CD4-positive, alpha-beta T cell treated with Interleukin-15 for 1 hour (primary cell): ENCODE data around the gene MYL10.
"Not testable (repeated sequence)": the region's sequence is repeated elsewhere in the genome, so short reads cannot be mapped to it uniquely, and the experiment has no call there.

ENCODE experiments used
- DNase-seq: peaks from one replicate; pipeline ENCODE4 v3.0.0-alpha.2; 2020

The MYL10 gene

GRCh38 chr7:101650579-101651081 is 21.5 kb upstream of the MYL10 start:
- DNase-seq = no peak

- not testable (repeated sequence) for DNase-seq
These were observed 18.8 kb upstream of the MYL10 start for GRCh38 chr7:101647876-101648275.

- no peak for DNase-seq
These were observed 16.9 kb upstream of the MYL10 start for GRCh38 chr7:101645951-101646350.

- DNase-seq = no peak
These were observed 15.8 kb upstream of the MYL10 start for GRCh38 chr7:101644879-101645278.

GRCh38 chr7:101639127-101639526 is 10.0 kb upstream of the MYL10 start:
- DNase-seq = not testable (repeated sequence)

DNA sequence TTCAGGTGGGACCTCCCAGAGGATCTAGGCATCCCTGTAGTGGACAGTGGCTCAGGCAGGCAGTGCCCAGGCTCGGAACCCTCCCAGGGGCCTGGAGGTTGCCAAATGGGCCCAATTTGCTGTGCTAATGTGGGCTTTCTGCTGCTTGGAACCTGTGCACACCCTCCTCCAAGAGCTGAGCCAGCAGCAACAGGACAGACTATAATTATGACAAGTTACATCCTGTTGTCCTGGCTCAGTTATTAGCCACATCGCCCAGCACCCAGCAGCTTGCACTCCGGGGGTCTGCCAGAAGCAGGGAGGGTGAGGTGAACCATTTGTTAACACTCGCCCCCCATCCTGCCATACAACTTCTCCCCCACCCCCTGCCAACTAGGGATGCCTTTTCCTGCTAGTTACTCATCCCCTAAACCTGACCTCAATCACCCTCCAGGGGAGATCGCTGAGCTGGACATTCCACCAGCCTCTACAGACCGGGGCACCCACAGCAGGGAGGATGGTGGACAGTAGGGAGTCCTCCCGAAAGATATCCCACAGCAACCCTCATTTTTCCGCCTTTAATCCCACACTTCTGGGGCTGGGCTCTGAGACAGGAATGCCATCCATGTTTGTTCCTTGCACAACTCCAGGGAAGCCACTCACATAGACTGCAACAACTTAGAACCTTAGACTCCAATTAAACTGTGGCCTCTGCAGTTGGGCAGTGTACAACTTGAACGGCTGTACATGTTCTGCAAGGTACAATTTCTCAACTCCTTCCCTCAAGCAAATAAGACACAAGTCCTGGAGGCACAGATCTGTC is 7.9 kb upstream of the MYL10 start:
- DNase-seq = no peak

DNA sequence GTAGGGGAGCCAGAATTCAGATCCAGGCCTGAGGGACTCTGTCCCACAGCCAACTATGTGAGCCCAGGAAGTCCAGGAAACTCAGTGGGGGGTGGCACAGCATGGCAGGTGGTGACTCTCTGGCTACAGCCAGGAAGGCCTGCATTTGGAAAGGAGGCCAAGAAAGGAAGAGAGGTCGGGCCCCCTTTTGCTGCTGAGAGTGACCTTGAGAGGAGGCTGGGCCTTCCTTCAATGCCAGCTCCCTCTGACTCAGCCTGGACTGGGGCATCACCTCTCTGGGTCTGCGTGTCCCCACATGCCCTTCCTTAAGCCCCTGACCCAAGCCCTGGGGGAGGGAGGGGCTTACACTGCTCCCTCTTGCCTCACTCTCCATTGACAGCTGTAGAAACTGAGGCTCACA is 6.4 kb upstream of the MYL10 start:
- DNase-seq = no peak

- DNase-seq = no peak
These were observed 5.2 kb upstream of the MYL10 start for GRCh38 chr7:101634196-101634717.

DNA sequence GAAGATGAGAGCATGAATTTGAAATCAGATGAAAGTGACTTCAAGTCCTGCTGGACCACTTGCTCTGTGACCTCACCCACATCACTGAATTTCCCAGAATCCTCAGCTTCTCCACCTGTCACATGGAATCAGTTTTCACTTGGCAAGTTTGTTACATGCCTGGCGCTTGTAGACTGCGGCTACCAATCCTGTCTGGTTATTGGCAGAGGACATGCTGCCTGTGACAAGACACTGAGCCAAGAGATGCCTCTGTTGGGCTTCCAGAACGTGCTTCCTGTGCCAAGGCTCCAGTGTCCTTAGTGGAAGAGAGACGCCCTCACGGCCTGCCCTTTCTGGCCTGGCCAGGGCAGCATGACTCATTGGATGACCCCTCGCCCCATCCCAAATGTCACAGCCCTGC is 4.4 kb upstream of the MYL10 start:
- DNase-seq = no peak

GRCh38 chr7:101632641-101633040 is 3.5 kb upstream of the MYL10 start:
- DNase-seq = no peak

DNA sequence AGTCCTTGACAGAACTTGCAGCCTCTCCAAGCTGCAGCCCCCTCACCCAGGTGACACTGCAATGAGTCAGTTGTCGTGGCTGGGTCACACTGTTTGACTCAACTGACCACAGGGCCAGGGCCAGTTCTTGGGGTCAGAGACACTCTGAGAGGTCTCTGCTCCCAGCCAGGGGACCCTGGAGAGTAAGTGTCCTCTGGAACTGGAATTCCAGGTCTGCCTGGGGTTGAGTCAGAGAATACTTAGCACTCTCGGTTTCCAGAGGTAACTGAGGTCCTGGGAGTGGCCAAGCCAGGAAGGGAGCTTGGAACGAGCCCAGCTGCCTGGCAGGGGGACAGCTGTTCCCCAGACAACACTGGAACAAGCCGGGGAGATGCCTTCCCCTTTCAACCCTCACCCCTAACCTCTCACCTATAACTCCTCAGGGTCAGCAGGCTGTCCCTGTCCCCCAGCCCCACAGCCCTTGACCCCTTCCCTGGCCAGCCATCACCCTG is 2.2 kb upstream of the MYL10 start:
- no peak for DNase-seq

DNA sequence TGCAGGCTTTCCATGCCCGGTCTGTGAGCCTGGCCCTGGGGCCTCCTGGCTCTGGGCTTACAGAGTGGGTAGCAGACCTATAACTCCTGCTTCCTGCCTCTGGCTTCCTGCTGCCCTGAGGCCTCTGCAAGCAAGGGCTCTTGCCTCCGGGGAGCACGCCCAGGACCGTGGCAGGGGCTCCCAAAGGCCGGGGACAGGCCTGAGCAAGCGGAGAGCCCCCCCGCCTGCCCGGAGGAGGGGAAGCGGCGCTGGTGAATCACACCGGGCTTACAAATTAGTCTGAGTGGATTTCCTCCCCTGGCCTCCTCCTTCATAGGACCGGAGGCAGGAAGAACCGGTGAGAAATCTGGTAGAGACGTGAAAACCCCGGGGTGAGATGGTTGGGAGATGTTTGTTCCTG is 1.5 kb upstream of the MYL10 start:
- DNase-seq = no peak

DNA sequence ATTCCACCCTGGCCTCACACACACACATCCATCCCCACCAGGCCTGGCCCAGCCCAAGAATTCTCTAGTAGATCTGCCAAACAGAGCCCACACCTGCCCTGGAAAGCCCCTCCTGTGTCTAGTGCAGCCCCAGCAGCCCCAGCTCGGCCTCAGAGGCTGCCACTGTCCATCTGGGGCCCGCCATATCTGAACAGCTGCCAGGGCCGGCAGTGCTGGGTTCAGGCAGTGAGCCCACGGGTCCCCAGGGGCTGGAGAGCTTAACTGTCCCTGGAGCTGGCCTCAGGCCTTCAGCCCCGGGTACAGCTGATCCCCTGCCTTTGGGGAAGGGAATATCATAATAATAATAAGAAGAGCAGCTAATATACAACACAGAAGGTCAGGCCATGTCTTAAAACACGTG is 574 bp downstream of the MYL10 start:
- DNase-seq = no peak

GRCh38 chr7:101626758-101627157 is 2.3 kb downstream of the MYL10 start:
- no peak for DNase-seq

- DNase-seq = no peak
These were observed 2.9 kb downstream of the MYL10 start for GRCh38 chr7:101626069-101626671.

GRCh38 chr7:101625031-101625791 is 3.9 kb downstream of the MYL10 start:
- no peak for DNase-seq

GRCh38 chr7:101624246-101625001 is 4.7 kb downstream of the MYL10 start:
- no peak for DNase-seq

DNA sequence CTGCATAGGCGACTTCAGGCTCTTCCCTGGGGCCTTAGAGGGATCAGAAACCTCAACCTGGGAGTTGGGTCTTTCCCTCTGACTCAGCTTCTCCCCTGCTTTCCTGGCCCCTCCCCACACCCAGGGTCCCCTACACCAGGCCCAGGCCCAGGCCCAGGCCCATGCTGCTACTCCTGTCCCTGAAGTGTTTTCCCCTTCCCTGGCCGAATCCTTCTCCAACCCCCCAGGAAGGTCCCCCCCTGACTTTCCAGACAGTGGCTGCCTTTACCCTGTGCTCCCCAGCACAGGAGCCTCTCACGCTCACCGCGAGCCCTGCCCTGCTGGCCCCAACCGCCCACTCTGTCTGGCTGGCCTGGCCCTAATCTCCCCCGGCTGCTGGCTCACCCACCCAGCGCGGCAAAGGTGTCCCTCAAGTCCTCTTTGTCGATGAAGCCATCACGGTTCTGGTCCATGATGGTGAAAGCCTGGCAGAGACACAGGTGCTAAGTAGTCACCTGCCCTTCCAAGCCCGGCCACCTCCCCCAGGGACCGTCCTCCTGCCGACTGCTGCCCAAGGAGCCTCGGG is 6.4 kb downstream of the MYL10 start:
- no peak for DNase-seq

- DNase-seq = no peak
These were observed 8.1 kb downstream of the MYL10 start for GRCh38 chr7:101620991-101621390.

DNA sequence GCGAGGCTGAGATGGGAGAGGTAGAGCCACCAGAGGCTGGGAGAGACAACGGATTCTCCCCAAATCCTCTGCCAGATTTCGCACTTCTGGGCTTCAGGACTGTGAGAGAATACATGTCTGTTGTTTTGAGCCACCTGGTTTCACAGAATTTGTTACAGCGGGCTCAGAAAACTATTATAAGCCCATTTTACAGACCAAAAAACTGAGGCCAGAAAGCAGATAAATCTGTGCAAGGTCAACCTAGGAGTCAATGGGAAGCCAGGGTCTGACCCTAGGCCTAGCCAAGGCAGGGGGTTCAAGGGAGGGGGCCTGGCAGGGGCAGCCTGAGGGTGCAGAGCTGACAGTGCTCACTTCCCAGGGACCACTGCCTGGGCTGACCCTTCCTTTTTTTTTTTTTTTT is 8.7 kb downstream of the MYL10 start:
- DNase-seq = no peak

GRCh38 chr7:101618916-101619315 is 10.2 kb downstream of the MYL10 start:
- no peak for DNase-seq

DNA sequence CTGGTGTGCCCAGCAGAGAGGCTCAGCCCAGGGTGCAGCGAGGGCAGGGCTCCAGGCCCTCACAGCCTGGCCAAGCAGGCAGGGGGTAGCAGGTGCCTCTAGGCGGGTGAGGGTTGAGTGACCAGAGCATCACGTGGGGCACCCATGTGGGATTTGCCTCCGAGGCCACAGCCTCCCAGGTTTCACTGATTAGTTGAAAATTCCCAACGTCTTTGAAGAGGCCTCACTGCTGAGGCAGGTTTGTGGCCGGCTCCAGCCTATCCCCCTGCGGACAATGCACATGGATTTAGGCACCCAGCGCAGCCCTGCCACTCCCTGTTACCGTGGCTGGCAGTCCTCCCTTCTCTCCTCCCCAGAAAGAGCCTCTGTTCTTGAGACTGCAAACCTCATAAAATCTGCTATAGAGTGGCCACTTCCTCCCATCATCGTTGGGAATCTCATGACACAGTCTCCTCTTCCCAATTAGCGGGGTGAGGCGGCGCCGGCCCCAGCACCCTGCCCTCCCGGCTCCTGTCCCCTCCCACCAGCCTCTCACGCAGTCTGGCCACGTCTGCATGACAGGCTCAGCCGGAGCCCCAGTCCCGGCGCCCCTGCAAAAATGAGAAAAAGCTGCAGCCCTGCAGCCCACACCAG is 10.8 kb downstream of the MYL10 start:
- DNase-seq = no peak
